ENCODE results near the gene TMEM244.

DNA sequence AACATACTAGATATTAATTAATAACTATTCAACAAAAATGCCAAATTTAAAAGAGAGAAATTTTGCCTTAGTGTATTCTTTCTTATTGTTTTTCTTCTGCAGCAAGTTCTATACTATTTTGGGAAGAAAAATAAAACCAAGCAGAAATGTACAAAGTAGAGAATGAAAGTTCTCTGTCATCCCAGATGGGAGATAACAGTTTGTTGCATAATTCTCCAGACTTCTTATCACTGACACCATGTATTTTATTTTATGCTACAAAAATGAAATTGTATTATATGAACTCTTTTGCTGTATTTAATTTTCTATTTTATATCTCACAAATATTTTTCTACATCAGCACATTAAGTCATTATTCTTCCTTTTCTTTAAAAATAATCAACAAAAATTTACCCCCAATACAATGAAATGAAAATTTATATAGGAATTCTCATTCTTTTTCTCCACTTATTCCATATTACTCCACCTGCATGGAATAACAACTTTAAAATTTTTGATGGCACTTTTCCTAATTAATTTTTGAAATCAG, 18.2 kb downstream of the TMEM244 start:
- TF ChIP-seq CTCF (conservative IDR thresholded peaks at IDR 0.05; ENCODE audit: low read depth, low read length): no peak
- TF ChIP-seq EZH2 (IDR thresholded peaks at IDR 0.05; ENCODE audit: low read length, unreplicated experiment): no peak
- no peak for TF ChIP-seq EZH2phosphoT487 (IDR thresholded peaks at IDR 0.05; ENCODE audit: borderline replicate concordance, low read length)
